Brain microvascular endothelial cell (primary cell): ENCODE data around the gene FBXL16.

ENCODE experiments used
- DNase-seq: peaks from one replicate; pipeline ENCODE4 v3.0.0-alpha.2; 2020
- H3K27ac ChIP-seq: fragments of 250-450 bp; sonication (Bioruptor Pico); 2 replicates; pipeline ENCODE4 v1.5.1; 2020; ENCODE audit warnings: mild to moderate bottlenecking, moderate library complexity
- H3K27me3 ChIP-seq: fragments of 250-450 bp; sonication (Bioruptor Pico); replicated peaks from 2 replicates; pipeline ENCODE4 v1.5.1; 2020; ENCODE audit warnings: mild to moderate bottlenecking
- H3K36me3 ChIP-seq: fragments of 250-450 bp; sonication (Bioruptor Pico); replicated peaks from 2 replicates; pipeline ENCODE4 v1.5.1; 2020; ENCODE audit warnings: mild to moderate bottlenecking
- H3K4me3 ChIP-seq: 2 replicates; pipeline ENCODE4 v1.5.1; 2011; ENCODE audit warnings: low read depth, mild to moderate bottlenecking, control low read depth, low read length, moderate library complexity
- in situ Hi-C: cut with HindIII; loops from 2 replicates; pipeline ENCODE4 v1.10.0; 2017; ENCODE audit warnings: low sequenced_read_pairs, low pct_ligation_motif_present
- TF ChIP-seq, protein P1 (sequence below): IDR thresholded peaks from 2 replicates; pipeline ENCODE4 v1.5.1; 2011; ENCODE audit warnings: low read depth, mild to moderate bottlenecking, moderate library complexity, low read length, control low read depth, inconsistent platforms; ENCODE audit errors: missing control alignments

The FBXL16 gene

DNA sequence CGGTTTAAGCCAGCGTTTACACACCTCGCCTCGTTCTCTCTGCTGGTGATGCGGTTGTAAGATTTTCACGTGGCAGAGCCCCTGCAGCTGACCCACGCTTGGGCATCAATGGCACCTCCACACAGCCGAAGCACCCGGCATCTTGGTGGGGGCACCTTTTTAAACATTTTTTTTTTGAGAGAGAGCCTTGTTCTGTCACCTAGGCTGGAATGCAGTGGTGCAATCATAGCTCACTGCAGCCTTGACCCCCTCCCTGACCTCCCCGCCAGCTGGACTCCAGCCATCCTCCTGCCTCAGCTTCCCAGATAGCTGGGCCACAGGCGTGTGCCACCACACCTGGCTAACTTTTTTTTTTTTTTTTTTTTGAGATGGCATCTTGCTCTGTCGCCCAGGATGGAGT lies 51.6 kb downstream of the FBXL16 start:
- in situ Hi-C loops: no loop called here
- DNase-seq: no peak
- H3K27ac ChIP-seq: no peak overlapping the region
- TF ChIP-seq, protein P1, sequence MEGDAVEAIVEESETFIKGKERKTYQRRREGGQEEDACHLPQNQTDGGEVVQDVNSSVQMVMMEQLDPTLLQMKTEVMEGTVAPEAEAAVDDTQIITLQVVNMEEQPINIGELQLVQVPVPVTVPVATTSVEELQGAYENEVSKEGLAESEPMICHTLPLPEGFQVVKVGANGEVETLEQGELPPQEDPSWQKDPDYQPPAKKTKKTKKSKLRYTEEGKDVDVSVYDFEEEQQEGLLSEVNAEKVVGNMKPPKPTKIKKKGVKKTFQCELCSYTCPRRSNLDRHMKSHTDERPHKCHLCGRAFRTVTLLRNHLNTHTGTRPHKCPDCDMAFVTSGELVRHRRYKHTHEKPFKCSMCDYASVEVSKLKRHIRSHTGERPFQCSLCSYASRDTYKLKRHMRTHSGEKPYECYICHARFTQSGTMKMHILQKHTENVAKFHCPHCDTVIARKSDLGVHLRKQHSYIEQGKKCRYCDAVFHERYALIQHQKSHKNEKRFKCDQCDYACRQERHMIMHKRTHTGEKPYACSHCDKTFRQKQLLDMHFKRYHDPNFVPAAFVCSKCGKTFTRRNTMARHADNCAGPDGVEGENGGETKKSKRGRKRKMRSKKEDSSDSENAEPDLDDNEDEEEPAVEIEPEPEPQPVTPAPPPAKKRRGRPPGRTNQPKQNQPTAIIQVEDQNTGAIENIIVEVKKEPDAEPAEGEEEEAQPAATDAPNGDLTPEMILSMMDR: no peak
- peaks cover 8% of the 10 kb centered on the region for H3K36me3 ChIP-seq
- H3K4me3 ChIP-seq: no peak overlapping the region
- no peaks in the 10 kb centered on the region for H3K27me3 ChIP-seq

DNA sequence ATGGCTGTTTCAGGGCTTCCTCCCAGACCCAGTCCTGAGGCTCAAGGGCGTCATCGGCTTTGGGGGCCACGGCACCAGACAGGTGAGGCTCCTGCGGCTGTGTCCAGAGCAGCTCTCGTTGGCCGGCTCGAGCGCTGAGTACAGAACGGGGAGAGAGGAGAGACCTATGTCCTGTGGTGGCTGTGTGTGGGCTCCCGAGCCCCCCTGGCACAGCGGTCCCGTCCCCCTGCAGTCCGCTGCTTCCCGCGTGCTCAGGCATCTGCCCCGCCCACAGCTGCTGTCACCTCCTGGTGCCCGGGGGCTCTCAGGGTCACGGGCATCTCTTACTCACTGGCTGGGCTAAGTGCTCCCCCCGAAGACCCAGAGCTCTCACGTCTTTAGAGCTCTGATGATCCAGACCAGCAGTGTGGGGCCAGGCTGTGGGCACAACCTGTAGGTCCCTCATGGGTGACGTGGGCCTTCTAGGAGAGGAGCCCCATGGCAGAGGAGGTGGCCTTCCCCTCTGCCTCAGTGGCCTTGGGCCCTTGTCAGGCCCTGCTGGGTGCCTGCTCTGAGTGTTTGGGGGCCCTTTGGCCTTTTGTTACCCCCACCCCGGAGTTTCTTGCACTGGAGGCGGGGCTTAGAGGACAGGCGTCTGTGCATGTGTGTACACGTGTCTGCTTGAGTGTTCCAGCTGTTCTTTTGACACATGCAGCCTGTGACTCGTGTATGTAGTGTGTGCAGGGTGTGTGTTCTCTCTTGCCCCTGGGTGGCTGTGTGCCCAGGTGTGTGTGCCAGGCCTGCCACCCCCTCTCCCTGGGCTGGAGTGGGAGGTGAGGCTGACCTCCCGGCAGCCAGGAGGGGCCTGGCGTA lies 52.9 kb downstream of the FBXL16 start:
- Histone ChIP-seq H3K27ac (no peak overlapping the region), H3K4me3 (no peak overlapping the region), H3K36me3 (peaks cover 2% of the 10 kb centered on the region), H3K27me3 (no peaks in the 10 kb centered on the region)
- TF ChIP-seq, protein P1: no peak
- no peak for DNase-seq
- in situ Hi-C loops: no loop called here

DNA sequence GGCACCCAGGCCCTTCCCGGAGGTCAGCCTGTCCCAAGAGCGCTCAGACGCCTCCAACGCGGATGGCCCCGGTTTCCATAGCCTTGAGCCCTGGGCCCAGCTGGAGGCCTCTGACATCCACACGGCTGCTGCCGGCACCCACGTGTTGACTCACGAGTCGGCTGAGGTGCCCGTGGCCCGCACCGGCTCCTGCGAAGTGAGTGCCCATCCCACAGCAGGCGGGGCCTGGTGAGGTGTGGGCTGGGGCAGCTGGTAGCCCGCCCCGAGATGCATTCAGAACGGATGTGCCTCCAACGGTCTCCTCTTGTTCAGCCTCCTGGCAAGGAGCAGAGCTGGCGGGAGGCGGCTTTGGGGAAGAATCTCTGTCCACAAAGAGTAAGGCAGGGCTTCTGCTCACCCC lies 53.8 kb downstream of the FBXL16 start:
- DNase-seq: no peak
- TF ChIP-seq, protein P1: no peak
- H3K27me3 ChIP-seq: no peaks in the 10 kb centered on the region
- in situ Hi-C loops: no loop called here
- H3K4me3 ChIP-seq: no peak overlapping the region
- H3K36me3 ChIP-seq: peaks cover 1% of the 10 kb centered on the region
- no peak overlapping the region for H3K27ac ChIP-seq

DNA sequence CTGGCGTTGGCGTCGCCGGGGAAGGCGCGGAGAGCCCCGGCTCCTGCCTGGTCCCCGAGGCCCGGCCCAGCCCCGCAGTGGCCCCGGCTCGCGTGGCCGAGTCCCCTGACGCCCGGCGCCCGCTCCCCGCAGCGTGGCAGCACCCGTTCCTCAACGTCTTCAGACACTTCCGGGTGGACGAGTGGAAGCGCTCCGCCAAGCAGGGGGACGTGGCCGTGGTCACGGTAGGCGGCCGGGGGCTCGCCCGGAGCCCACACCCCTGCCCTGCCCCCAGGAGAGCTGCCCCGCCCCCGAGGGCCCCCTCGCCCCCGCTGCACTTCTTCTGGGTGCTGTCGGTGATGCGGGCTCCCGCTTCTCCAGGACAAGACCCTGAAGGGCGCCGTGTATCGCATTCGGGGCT lies 56.0 kb downstream of the FBXL16 start:
- TF ChIP-seq, protein P1: no peak
- Histone ChIP-seq H3K4me3 (peak overlapping the region; percentile 60), H3K27me3 (no peaks in the 10 kb centered on the region), H3K27ac (peak overlapping the region; percentile 50), H3K36me3 (no peaks in the 10 kb centered on the region)
- in situ Hi-C loops: no loop called here
- no peak for DNase-seq

DNA sequence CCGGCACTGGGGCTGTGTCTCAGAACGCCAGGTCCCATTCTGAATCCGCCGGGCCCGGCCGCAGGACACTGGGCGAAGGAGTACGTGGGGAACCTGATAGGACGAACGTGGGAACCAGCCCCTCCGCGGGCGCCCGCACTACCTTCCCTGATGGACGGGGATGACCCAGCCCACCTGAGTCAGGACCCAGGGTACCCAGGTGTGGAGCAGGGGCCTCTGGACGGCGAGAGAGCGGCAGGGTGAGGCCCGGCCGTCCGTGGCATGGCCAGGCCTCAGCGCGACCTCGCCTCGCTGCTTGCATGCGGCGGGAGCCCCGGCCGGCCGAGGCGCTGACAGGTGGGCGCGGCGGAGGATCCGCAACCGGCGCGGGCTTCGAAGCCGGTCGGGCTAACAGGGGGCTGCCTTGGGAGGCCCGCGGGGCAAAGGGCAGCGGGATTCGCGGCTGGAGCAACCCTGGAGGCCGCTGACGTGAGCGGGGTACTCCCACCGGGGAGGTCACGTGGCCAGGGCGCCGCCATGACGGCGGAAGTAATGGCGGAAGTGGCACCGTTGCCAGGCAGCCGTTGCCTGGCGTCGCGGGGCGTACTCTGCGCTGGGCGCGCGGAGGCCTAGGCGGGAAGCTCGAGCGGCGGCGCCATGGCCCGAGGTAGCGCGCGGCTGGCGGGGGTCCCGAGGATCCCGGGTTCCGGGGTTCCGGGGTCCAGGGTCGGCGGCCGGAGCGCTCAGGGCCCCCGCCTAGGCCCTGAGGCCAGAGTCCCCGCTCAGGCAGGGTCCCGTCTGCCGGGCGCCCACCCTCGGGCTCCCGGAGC lies 56.6 kb downstream of the FBXL16 start, which contains the start of gene WDR90:
Gene WDR90 (plus strand): TSS at position 585 of the 809 bp plus-strand sequence. CDS start 52 bp downstream, at position 637.
- Histone ChIP-seq H3K4me3 (peak within 1 kb of the TSS; percentile 60), H3K36me3 (no peaks in the 10 kb centered on the region), H3K27me3 (no peaks in the 10 kb centered on the region), H3K27ac (peak within 1 kb of the TSS; percentile 50)
- TF ChIP-seq, protein P1: no peak
- in situ Hi-C loops: no loop called here
- DNase-seq: peak; percentile 69
